ENCODE measurements around the gene SEC16A.

DNA sequence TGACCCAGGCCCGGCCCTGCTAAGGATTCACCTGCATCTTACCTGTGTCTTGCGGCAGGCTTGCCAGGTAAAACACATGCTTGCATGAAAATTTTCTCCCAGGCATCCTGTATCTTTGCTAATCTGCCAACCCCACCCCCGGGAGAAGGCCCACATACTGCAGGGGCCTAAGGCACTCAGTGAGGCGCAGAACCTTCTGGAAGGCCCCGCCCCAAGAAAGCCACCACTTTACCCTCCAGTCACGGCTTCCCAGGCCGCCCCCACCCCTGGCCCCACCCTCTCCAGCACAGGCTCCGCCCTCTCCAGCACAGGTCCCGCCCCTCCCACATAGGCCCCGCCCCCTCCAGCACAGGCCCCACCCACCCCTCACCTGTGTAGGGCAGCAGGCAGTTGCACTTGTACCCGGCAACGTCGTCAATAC, 29.8 kb upstream of the SEC16A start:
- TF ChIP-seq, protein P1, sequence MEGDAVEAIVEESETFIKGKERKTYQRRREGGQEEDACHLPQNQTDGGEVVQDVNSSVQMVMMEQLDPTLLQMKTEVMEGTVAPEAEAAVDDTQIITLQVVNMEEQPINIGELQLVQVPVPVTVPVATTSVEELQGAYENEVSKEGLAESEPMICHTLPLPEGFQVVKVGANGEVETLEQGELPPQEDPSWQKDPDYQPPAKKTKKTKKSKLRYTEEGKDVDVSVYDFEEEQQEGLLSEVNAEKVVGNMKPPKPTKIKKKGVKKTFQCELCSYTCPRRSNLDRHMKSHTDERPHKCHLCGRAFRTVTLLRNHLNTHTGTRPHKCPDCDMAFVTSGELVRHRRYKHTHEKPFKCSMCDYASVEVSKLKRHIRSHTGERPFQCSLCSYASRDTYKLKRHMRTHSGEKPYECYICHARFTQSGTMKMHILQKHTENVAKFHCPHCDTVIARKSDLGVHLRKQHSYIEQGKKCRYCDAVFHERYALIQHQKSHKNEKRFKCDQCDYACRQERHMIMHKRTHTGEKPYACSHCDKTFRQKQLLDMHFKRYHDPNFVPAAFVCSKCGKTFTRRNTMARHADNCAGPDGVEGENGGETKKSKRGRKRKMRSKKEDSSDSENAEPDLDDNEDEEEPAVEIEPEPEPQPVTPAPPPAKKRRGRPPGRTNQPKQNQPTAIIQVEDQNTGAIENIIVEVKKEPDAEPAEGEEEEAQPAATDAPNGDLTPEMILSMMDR (IDR thresholded peaks at IDR 0.05), result no peak
- TF ChIP-seq POLR2A (IDR thresholded peaks at IDR 0.05), result no peak
